ENCODE measurements around the gene SLC41A2.
"Not testable (repeated sequence)": the region's sequence is repeated elsewhere in the genome, so short reads cannot be mapped to it uniquely, and the experiment has no call there.

Gene SLC41A2

DNA sequence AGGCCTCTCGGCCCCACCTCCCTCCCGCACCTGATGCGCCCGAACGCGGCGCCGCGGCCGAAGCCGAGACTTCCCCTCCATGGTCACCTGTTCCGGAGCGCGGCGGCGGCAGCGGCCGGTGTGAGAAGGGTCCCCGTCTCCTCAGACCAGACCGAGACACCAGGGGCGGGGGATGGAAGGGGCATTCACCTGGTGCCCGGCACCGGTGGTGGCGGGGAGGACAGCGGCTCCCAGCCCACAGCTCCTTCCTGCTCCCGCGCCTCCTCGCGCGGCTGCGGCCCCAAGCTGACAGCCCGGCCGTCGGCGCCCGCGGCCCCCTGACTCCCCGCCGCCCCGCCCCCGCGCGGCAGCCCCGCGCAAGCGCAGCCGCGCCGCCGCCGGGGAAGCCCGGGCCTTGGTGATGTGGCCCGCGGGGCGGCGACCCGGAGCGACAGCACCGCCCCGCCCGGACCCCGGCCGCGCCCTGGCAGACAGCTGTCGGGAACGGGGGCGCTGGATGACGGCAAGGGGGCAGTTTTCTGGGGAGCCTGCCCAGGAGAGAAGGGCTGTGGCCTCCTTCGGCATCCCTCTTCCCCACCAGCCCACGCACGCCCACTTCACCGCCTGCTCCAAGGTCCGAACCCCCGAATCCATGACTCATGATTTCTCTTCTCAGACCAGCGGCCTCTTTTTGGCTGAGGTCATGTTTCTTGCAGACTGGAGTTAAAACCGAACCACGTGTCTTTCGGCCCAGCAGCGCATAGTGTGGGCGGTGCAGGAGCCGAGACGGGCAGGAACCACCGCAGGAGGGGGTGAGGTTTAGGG, at the start of gene SLC41A2:
TSS of gene SLC41A2 (minus strand) at position 290 of the 804 bp plus-strand sequence. CDS start 29,763 bp downstream, outside the sequence.
- peak; percentile 58 to 82 for DNase-seq (ENCODE audit: extremely low read depth in 1 of 2, low read depth in 1 of 2)

- no peak for DNase-seq (ENCODE audit: extremely low read depth in 1 of 2, low read depth in 1 of 2)
Observed at GRCh38 chr12:105001476-105001875, 43.4 kb upstream of the SLC41A2 start.

GRCh38 chr12:104999347-104999685, 41.2 kb upstream of the SLC41A2 start:
- DNase-seq (ENCODE audit: extremely low read depth in 1 of 2, low read depth in 1 of 2): no peak

GRCh38 chr12:104998423-104999346, 40.6 kb upstream of the SLC41A2 start:
- DNase-seq (ENCODE audit: extremely low read depth in 1 of 2, low read depth in 1 of 2): no peak

DNA sequence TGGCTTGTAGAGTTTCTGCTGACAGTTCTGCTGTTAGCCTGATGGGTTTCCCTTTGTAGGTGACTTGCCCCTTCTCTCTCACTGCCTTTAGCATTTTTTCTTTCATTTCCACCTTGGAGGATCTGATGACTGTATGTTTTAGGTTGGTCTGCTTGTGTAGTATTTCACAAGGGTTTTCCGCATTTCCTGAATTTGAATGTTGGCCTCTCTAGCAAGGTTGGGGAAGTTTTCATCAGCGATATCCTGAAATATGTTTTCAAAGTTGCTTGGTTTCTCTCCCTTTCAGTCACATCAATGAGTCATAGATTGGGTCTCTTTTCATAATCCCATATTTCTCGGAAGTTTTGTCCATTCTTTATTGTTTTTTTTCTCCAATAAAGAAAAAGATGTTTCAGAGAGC, 39.5 kb upstream of the SLC41A2 start:
- no peak for DNase-seq (ENCODE audit: extremely low read depth in 1 of 2, low read depth in 1 of 2)

- DNase-seq (ENCODE audit: extremely low read depth in 1 of 2, low read depth in 1 of 2): no peak
Observed at GRCh38 chr12:104994336-104994735, 36.2 kb upstream of the SLC41A2 start.

GRCh38 chr12:104991565-104992128, 33.6 kb upstream of the SLC41A2 start:
- no peak for DNase-seq (ENCODE audit: extremely low read depth in 1 of 2, low read depth in 1 of 2)

DNA sequence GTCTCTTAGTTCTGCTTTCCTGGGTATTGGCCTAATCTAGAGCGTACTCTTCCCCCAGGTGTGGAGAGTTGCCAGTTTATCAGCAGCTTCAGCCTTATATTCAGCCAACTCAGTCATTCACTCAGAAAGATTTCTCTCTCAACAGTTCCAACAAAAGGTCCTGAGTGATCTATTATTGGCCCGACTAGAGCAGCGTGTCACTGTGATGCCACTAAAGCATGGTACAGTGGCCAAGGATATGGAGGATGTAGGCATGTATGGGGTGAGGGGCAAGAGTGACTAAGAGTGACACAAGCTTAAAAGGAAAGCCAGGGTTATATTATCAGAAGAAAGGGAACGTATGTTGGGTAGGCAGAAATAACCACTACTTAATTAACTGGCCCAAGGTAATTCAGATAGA, 32.9 kb upstream of the SLC41A2 start:
- no peak for DNase-seq (ENCODE audit: extremely low read depth in 1 of 2, low read depth in 1 of 2)

- DNase-seq (ENCODE audit: extremely low read depth in 1 of 2, low read depth in 1 of 2): peak; percentile 60 to 83
Observed at GRCh38 chr12:104986022-104986941, 28.2 kb upstream of the SLC41A2 start, which contains the start of gene NOPCHAP1. Gene NOPCHAP1 (plus strand): TSS chr12:104986316. CDS start chr12:104986353, 37 bp downstream.

GRCh38 chr12:104985206-104985605, 27.1 kb upstream of the SLC41A2 start:
- DNase-seq (ENCODE audit: extremely low read depth in 1 of 2, low read depth in 1 of 2): no peak

DNA sequence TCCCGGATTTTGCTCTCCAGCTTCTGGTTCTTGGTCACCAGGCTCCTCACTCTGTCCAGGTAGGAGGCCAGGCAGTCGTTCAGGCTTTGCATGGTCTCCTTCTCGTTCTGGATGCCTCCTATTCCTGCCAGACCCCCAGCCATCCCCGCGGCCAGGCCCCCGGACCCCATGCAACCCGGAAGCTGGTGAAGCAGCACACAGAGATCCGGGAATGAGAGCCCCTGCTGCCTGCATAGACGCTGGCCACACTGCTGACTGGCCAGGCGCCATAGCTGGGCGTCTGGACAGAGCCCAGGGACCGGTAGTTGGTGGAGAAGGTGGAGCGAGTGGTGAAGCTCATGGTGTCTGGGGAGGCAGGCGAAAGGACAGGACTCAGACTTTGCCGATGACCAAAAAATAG, 19.6 kb upstream of the SLC41A2 start:
- not testable (repeated sequence) for DNase-seq (ENCODE audit: extremely low read depth in 1 of 2, low read depth in 1 of 2)

DNA sequence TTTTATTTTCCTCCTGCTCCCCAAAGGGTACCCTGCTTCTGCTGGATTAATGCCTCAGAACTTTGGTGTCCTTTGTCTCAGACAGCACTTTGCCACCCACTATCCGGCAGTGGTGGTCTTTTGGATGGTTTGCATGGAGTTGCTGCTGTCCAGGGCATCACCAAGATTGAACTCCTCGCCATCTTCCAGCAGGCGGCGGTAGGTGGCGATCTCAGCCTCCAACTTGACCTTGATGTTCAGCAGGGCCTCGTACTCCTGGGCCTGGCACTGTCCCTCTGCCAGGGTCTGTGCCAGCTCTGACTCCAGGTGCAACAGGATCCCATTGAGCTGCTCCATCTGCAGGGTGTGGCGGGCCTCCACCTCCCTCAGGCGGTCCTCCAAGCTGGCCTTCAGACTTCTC, 18.6 kb upstream of the SLC41A2 start:
- no peak for DNase-seq (ENCODE audit: extremely low read depth in 1 of 2, low read depth in 1 of 2)

GRCh38 chr12:104975587-104976343, 17.7 kb upstream of the SLC41A2 start:
- DNase-seq (ENCODE audit: extremely low read depth in 1 of 2, low read depth in 1 of 2): no peak

DNA sequence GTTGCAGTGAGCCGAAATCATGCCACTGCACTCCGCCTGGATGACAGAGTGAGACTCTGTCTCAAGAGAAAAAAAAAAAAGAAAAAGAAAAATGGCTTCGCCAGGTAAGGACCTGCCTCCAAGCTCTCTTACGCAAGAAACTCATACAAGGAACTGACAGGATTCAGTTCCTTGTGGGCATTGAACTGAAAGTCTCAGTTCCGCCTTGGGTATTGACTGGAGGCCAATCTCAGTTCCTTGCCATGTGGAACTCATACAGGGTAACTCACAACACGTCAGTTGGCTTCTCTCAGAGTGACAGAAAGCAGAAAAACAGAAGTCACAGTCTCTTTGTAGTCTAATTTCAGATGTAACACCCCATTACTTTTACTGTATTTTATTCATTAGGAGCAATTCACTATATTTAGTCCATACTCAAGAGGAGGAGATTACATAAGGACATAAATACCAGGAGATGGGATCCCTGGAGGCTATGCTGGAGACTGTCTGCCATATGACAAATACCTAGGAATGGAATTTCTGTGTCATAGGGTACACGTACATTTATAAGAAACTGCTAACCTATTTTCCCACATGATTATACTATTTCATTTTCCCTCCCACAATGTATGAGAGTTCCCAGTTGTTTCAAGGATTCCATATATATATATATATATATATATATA, 16.7 kb upstream of the SLC41A2 start:
- no peak for DNase-seq (ENCODE audit: extremely low read depth in 1 of 2, low read depth in 1 of 2)

- DNase-seq (ENCODE audit: extremely low read depth in 1 of 2, low read depth in 1 of 2): no peak
Observed at GRCh38 chr12:104973250-104973649, 15.2 kb upstream of the SLC41A2 start.

DNA sequence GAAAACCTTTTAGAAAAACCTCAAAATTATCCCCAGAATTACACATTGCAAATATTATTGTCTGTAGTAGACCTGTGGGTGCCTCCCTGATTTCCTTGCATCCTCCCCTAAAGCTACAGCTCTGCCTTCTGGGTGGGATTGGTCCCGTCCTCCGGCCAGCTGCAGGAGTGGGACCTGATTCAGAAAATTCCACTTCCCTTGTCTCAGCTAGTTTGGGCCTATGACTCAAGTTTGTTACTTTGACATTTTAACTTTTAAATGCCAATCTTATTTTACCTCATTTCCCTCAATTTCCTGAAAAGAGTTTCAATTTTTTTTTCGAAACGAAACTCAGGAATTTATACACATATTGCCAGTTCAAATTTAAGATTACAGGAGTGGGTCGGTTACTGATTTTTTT, 13.2 kb upstream of the SLC41A2 start:
- no peak for DNase-seq (ENCODE audit: extremely low read depth in 1 of 2, low read depth in 1 of 2)

DNA sequence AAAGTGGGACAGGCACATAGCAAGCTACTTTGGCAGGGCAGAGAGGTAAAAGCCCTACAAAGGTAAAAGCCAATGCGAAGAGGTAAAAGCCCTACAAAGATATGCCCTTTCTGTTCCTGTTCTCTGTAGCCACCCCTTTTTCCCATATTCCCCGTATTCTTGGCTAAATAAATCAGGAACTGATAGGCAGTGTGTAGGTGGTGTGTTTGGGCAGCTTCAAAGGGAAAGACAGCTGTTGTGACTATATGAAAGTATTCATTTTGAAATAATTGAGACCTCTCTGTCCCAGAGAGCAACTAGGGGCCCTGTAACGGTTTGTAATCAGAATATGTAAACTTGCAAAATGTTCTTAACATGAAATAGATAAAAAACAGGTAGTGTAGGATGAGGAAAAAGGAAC, 11.3 kb upstream of the SLC41A2 start:
- DNase-seq (ENCODE audit: extremely low read depth in 1 of 2, low read depth in 1 of 2): no peak

GRCh38 chr12:104966677-104967076, 8.6 kb upstream of the SLC41A2 start:
- DNase-seq (ENCODE audit: extremely low read depth in 1 of 2, low read depth in 1 of 2): no peak

DNA sequence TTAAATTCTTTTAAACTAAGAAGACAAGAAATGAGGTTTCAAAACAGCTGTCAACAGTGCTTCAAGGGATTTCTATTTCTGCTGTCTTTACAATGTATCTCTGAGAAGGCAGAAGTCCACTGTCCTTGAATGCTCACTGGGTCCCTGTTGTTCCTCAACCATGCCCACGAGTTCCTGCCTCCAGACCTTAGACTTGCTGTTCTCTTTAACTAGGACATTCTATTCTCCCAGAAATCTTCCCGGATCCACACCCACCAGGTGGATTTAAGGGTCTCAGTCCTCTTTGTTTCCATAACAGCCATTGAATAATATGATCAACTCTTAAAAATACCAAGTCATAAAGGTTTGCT, 6.7 kb upstream of the SLC41A2 start:
- no peak for DNase-seq (ENCODE audit: extremely low read depth in 1 of 2, low read depth in 1 of 2)

Measured in stimulated activated CD8-positive, alpha-beta memory T cell treated with anti-CD3 and anti-CD28 coated beads, Interleukin-7, amount 100 ng/mL, for 48 hours (primary cell).